Measurements from ENCODE around the gene S100A5. TPM values are rescaled to one million over a fixed set of nuclear protein-coding genes. Genes with fewer than 3 reads are reported as not detected.
A peak's percentile ranks its signal among the peaks of the same experiment; 100 is the strongest.

The S100A5 gene
- total RNA-seq, 1 donor from 2014 or later, result not detected

- peaks cover 5% of the 10 kb centered on the region for H3K9me3 Mint-ChIP-seq
- DNase-seq (ENCODE audit: extremely low spot score, unreplicated experiment), result no peak
- TF ChIP-seq, protein P1, sequence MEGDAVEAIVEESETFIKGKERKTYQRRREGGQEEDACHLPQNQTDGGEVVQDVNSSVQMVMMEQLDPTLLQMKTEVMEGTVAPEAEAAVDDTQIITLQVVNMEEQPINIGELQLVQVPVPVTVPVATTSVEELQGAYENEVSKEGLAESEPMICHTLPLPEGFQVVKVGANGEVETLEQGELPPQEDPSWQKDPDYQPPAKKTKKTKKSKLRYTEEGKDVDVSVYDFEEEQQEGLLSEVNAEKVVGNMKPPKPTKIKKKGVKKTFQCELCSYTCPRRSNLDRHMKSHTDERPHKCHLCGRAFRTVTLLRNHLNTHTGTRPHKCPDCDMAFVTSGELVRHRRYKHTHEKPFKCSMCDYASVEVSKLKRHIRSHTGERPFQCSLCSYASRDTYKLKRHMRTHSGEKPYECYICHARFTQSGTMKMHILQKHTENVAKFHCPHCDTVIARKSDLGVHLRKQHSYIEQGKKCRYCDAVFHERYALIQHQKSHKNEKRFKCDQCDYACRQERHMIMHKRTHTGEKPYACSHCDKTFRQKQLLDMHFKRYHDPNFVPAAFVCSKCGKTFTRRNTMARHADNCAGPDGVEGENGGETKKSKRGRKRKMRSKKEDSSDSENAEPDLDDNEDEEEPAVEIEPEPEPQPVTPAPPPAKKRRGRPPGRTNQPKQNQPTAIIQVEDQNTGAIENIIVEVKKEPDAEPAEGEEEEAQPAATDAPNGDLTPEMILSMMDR (conservative IDR thresholded peaks at IDR 0.05), result no peak
- no peaks in the 10 kb centered on the region for H3K36me3 Mint-ChIP-seq
- H3K27me3 Mint-ChIP-seq, result no peaks in the 10 kb centered on the region
- peak overlapping the region; percentile 82 for H3K27ac Mint-ChIP-seq
- peak overlapping the region; percentile 54 for H3K4me3 Mint-ChIP-seq
- peaks cover 38% of the 10 kb centered on the region for H3K4me1 Mint-ChIP-seq (ENCODE audit: unreplicated experiment)
Observed at GRCh38 chr1:153538315-153538821, 2.4 kb downstream of the S100A5 start.

- H3K27ac Mint-ChIP-seq, result peak overlapping the region; percentile 61
- peaks cover 40% of the 10 kb centered on the region for H3K4me1 Mint-ChIP-seq (ENCODE audit: unreplicated experiment)
- TF ChIP-seq, protein P1 (conservative IDR thresholded peaks at IDR 0.05), result no peak
- peaks cover 5% of the 10 kb centered on the region for H3K9me3 Mint-ChIP-seq
- no peak overlapping the region for H3K4me3 Mint-ChIP-seq
- no peak for DNase-seq (ENCODE audit: extremely low spot score, unreplicated experiment)
- H3K36me3 Mint-ChIP-seq, result no peaks in the 10 kb centered on the region
- no peaks in the 10 kb centered on the region for H3K27me3 Mint-ChIP-seq
Observed at GRCh38 chr1:153537376-153537730, 3.4 kb downstream of the S100A5 start.

DNA sequence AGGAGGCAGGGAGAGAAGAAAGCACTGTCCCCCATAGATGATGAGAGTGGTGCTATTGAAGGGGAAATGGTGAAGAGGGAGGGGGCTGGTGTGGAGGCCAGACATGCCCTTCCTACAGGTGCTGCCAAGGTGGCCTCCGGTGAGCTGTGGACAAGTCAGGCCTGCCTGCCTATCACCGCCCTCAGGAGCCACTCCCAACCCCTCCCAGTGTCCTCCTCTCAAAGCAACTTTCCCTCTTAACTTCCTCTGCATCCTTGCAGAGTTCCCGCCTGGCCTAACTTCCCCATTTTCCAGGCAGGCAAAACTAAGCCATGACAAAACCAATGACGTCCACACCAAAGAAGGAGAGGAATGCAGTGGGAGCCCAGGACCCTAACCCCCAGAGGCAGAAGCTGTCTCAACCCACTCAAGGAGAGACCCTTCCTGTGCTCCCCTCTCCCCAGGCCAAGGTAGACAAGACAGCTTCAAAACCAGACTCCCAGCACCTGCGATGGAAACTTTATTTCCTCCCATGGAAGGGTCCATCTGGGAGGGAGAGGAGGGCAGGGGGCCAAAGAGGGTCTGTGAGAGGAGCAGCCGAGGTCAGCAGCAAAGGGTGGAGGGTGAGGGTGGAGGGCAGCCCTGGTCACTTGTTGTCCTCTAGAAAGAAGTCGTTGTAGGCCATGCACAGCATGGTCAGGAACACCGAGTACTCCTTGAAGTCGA is 3.9 kb downstream of the S100A5 start:
- TF ChIP-seq, protein P1 (conservative IDR thresholded peaks at IDR 0.05), result no peak
- H3K27me3 Mint-ChIP-seq, result no peaks in the 10 kb centered on the region
- DNase-seq (ENCODE audit: extremely low spot score, unreplicated experiment), result no peak
- peaks cover 41% of the 10 kb centered on the region for H3K4me1 Mint-ChIP-seq (ENCODE audit: unreplicated experiment)
- H3K36me3 Mint-ChIP-seq, result no peaks in the 10 kb centered on the region
- H3K9me3 Mint-ChIP-seq, result peaks cover 5% of the 10 kb centered on the region
- H3K27ac Mint-ChIP-seq, result peak overlapping the region; percentile 87
- H3K4me3 Mint-ChIP-seq, result peak overlapping the region; percentile 70

DNA sequence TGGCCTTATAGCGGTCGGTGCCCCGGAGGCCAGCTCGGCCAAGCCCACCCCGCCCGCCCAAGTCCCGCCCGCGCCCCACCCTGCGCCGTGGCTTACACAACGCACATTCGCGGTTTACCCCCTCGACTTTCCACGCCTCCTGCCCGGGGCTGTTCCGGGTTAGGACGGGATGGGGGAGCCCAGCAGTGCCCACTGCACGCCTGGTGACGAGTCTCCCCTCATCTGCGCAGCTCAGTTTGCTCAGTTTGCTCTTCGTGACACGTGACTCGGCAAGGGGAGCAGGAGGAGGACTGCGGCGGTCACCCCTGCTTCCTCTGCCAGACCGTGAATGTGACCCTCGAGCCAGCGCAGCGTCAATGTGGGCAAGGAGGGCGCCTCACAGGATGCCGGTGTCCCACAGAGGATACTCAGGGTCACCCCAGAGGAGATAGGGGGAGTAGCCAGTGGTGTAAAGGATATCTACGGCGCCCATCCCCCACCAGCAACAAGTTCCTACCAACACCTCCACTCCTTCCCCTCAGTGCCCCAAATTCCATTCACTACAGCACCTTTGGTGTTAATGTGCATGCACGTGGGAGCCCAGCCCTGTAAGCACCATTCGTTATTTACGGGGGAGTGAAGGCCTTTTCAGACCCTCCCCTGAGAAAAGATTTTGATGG is 4.6 kb downstream of the S100A5 start:
- TF ChIP-seq, protein P1 (conservative IDR thresholded peaks at IDR 0.05), result no peak
- DNase-seq (ENCODE audit: extremely low spot score, unreplicated experiment), result no peak
- H3K27me3 Mint-ChIP-seq, result no peaks in the 10 kb centered on the region
- H3K36me3 Mint-ChIP-seq, result no peaks in the 10 kb centered on the region
- peak overlapping the region; percentile 87 for H3K27ac Mint-ChIP-seq
- H3K9me3 Mint-ChIP-seq, result peaks cover 5% of the 10 kb centered on the region
- peaks cover 38% of the 10 kb centered on the region for H3K4me1 Mint-ChIP-seq (ENCODE audit: unreplicated experiment)
- H3K4me3 Mint-ChIP-seq, result peak overlapping the region; percentile 70

DNA sequence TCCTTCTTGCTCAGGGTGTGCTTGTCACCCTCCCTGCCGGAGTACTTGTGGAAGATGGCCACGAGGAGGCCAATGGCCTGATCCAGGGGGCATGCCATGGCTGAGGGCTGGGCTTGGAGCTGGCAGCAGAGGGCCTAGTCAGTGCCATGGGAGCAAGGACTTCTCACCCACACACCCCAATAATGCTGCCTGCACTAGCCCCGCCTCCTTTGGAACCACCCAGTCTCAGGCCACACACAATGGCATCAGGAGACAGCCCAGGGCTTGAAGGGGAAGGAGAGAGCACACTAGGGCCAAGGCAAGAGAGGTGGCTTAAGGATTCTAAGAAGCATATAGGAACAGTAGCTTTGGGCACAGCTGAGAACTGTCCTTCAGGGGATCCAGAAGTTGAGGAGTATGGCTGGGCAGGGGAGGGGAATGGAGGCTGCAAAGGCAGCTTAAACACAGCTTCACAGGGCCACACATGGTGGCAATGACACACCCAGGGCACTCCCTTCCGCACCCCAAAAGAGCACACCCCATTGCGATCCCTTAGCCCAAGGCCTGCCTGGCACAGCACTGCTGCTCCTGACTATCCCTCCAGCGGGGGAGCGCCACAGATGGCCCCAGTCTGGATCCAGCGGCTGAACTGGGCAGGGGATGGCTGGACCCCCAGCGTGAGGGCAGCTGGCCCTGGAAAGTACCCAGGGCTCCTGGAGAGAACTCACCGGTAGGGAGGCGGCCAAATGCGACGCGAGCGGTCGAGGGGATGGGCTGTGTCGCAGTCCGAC is 5.3 kb downstream of the S100A5 start, which contains the start of gene S100A6:
Gene S100A6 (minus strand): TSS at position 750 of the 770 bp plus-strand sequence. CDS start 652 bp downstream, at position 98.
- H3K36me3 Mint-ChIP-seq, result no peaks in the 10 kb centered on the region
- H3K27ac Mint-ChIP-seq, result peak within 1 kb of the TSS; percentile 87
- H3K9me3 Mint-ChIP-seq, result peaks cover 5% of the 10 kb centered on the region
- DNase-seq (ENCODE audit: extremely low spot score, unreplicated experiment), result no peak
- TF ChIP-seq, protein P1 (conservative IDR thresholded peaks at IDR 0.05), result no peak
- no peaks in the 10 kb centered on the region for H3K27me3 Mint-ChIP-seq
- peaks cover 37% of the 10 kb centered on the region for H3K4me1 Mint-ChIP-seq (ENCODE audit: unreplicated experiment)
- peak within 1 kb of the TSS; percentile 81 for H3K4me3 Mint-ChIP-seq

All from type B pancreatic cell (in vitro differentiated cells).